Kidney (tissue), 22 donors: ENCODE measurements around the gene MAN2A1. TPM values are rescaled to one million over a fixed set of nuclear protein-coding genes. Genes with fewer than 3 reads are reported as not detected.

Experiments
- DNase-seq, 5 donors: peaks; one replicate each; pipeline ENCODE4 v3.0.0-alpha.2; 2013 to 2020
- FAIRE-seq: peaks from 2 replicates; lab custom pipeline; 2012; peaks lifted over from hg19 to GRCh38; lab: Jason Lieb, UNC
- H3K27ac ChIP-seq, 2 donors: one replicate each; pipeline ENCODE4 v1.7.0; 2013; ENCODE audit warnings: low read depth in 2 of 2, low read length in 2 of 2, inconsistent platforms in 1 of 2
- H3K27me3 ChIP-seq: one replicate; pipeline ENCODE4 v1.7.1; 2013; ENCODE audit warnings: low read length, inconsistent platforms; ENCODE audit not compliant: control insufficient read depth, insufficient read depth
- H3K36me3 ChIP-seq, 3 donors: one replicate each; pipeline versions ENCODE4 v1.7.0 to v1.7.1; 2013; ENCODE audit warnings: low read length in 3 of 3, control low read depth in 1 of 3, inconsistent platforms in 1 of 3; ENCODE audit not compliant: insufficient read depth in 3 of 3, control insufficient read depth in 2 of 3
- H3K4me1 ChIP-seq, 3 donors: one replicate each; pipeline versions ENCODE4 v1.7.0 to v1.7.1; 2013; ENCODE audit warnings: low read length in 3 of 3, inconsistent platforms in 1 of 3, low read depth in 1 of 3; ENCODE audit not compliant: control insufficient read depth in 2 of 3, insufficient read depth in 2 of 3
- H3K4me3 ChIP-seq, 3 donors: one replicate each; pipeline versions ENCODE4 v1.7.0 to v1.8.1; 2013; ENCODE audit warnings: low read length in 3 of 3, control low read depth in 1 of 3, inconsistent platforms in 1 of 3
- H3K9ac ChIP-seq, 3 donors: one replicate each; pipeline versions ENCODE4 v1.7.0 to v1.7.1; 2013; ENCODE audit warnings: low read length in 3 of 3, control low read depth in 1 of 3, inconsistent platforms in 1 of 3
- H3K9me3 ChIP-seq, 3 donors: one replicate each; pipeline versions ENCODE4 v1.7.0 to v1.7.1; 2013; ENCODE audit warnings: low read length in 3 of 3, control low read depth in 1 of 3, inconsistent platforms in 1 of 3; ENCODE audit not compliant: control insufficient read depth in 2 of 3, insufficient read depth in 1 of 3
- CTCF ChIP-seq: IDR thresholded peaks from 3 replicates; pipeline ENCODE4 v1.5.1; 2012; ENCODE audit warnings: mild to moderate bottlenecking, moderate library complexity, borderline replicate concordance; ENCODE audit not compliant: insufficient read depth; ENCODE audit errors: extremely low read depth
- intact Hi-C: fragments of 100-400 bp; cut with DNase I; formaldehyde crosslinking; loops from one replicate; pipeline ENCODE4 v1.11.1; 2022
- long read RNA-seq, 10 donors: library from polyadenylated mRNA in 1 of 10; unstranded in 1 of 10; transcript quantifications; one replicate each; pipeline ENCODE4 v2.0.0 and lab custom pipeline, GENCODE V29; 2021 to 2026
- polyA plus RNA-seq: library from polyadenylated mRNA; stranded (reverse); fragments of 350-450 nt; fragmentation: Illumina TruSeq; extraction: RNeasy Lipid Tissue Mini Kit (QIAGEN cat#74804); gene quantifications from one replicate; pipeline ENCODE4 v1.2.3, GENCODE V29; 2014; ENCODE audit warnings: low read depth, low replicate concordance; ENCODE audit not compliant: insufficient read depth
- total RNA-seq: library from RNA; stranded (reverse); fragmentation: NEBNext Ultra II Directional; extraction: Animal tissue kit (Norgen Biotek cat#: 25700); gene quantifications from one replicate; pipeline ENCODE4 v1.2.1, GENCODE V29; 2021
- donor health status: control.
- donor health status: control.
- donor health status: control.
- donor health status: control.
- donor health status: control.
- donor health status: DM: yes; HTN: yes; CAD: no.
- donor health status: Normal renal cell carcinoma (clear cell type).

MAN2A1 gene
- 69.9 TPM for total RNA-seq
- 12.7 TPM for polyA plus RNA-seq
- long read RNA-seq, donor 1, full-length matches to known transcripts, result 3 of 16 reads
- long read RNA-seq, donor 1, partial matches to known transcripts, result 13 of 16 reads
- long read RNA-seq, donor 1, other reads (novel, unspliced or antisense), result 0 of 16 reads
- long read RNA-seq, donor 2, partial matches to known transcripts, result 18 of 19 reads
- long read RNA-seq, donor 2, other reads (novel, unspliced or antisense), result 0 of 19 reads
- long read RNA-seq, donor 3, full-length matches to known transcripts, result 6 of 6 reads
- long read RNA-seq, donor 3, partial matches to known transcripts, result 0 of 6 reads
- long read RNA-seq, donor 3, other reads (novel, unspliced or antisense), result 0 of 6 reads
- long read RNA-seq, donor 4, full-length matches to known transcripts, result 5 of 5 reads
- long read RNA-seq, donor 4, partial matches to known transcripts, result 0 of 5 reads
- long read RNA-seq, donor 4, other reads (novel, unspliced or antisense), result 0 of 5 reads
- long read RNA-seq, donor 5, result 0 reads
- long read RNA-seq, donor 6, full-length matches to known transcripts, result 1 of 1 reads
- long read RNA-seq, donor 6, partial matches to known transcripts, result 0 of 1 reads
- long read RNA-seq, donor 6, other reads (novel, unspliced or antisense), result 0 of 1 reads
- long read RNA-seq, donor 7, full-length matches to known transcripts, result 23 of 35 reads
- long read RNA-seq, donor 7, partial matches to known transcripts, result 5 of 35 reads
- long read RNA-seq, donor 7, other reads (novel, unspliced or antisense), result 7 of 35 reads
- long read RNA-seq, donor 8, partial matches to known transcripts, result 5 of 5 reads
- long read RNA-seq, donor 8, other reads (novel, unspliced or antisense), result 0 of 5 reads
- long read RNA-seq, donor 9, full-length matches to known transcripts, result 1 of 1 reads
- long read RNA-seq, donor 9, partial matches to known transcripts, result 0 of 1 reads
- long read RNA-seq, donor 9, other reads (novel, unspliced or antisense), result 0 of 1 reads
- long read RNA-seq, donor 10, full-length matches to known transcripts, result 3 of 37 reads
- long read RNA-seq, donor 10, partial matches to known transcripts, result 34 of 37 reads
- long read RNA-seq, donor 10, other reads (novel, unspliced or antisense), result 0 of 37 reads

- Histone ChIP-seq H3K4me1 (peaks cover 0 to 14% (median 9%) of the 10 kb centered on the region in 3 donors), H3K9ac (peak within 1 kb of the TSS; percentile 78 to 95 (median 86)), H3K27ac (peak within 1 kb of the TSS; percentile 95 to 97), H3K36me3 (no peaks in the 10 kb centered on the region), H3K4me3 (peak within 1 kb of the TSS; percentile 79 to 92 (median 88)), H3K9me3 (peaks cover 0 to 3% (median 0%) of the 10 kb centered on the region in 3 donors), H3K27me3 (no peaks in the 10 kb centered on the region)
- FAIRE-seq (no peak), DNase-seq (peak; percentile 82 to 94 (median 87))
- intact Hi-C loops, result no loop called here
- no peak for TF ChIP-seq CTCF
These were observed at the start of gene MAN2A1 for GRCh38 chr5:109689740-109690241. TSS of gene MAN2A1 (plus strand) at chr5:109689927. CDS start at chr5:109690418, 491 bp downstream.

GRCh38 chr5:109640976-109641375 is 48.8 kb upstream of the MAN2A1 start:
- Histone ChIP-seq H3K27me3 (no peaks in the 10 kb centered on the region), H3K9me3 (no peaks in the 10 kb centered on the region), H3K9ac (no peak overlapping the region), H3K4me3 (no peak overlapping the region), H3K27ac (no peak overlapping the region), H3K4me1 (no peaks in the 10 kb centered on the region), H3K36me3 (no peaks in the 10 kb centered on the region)
- no peak for TF ChIP-seq CTCF
- no peak for FAIRE-seq
- intact Hi-C loops, result no loop called here
- no peak for DNase-seq

- no peak overlapping the region for H3K9ac ChIP-seq
- intact Hi-C loops, result no loop called here
- FAIRE-seq (no peak), DNase-seq (no peak)
- no peaks in the 10 kb centered on the region for H3K27me3 ChIP-seq
- no peaks in the 10 kb centered on the region for H3K4me1 ChIP-seq
- H3K27ac ChIP-seq, result no peak overlapping the region
- no peak for TF ChIP-seq CTCF
- H3K9me3 ChIP-seq, result no peaks in the 10 kb centered on the region
- no peaks in the 10 kb centered on the region for H3K36me3 ChIP-seq
- no peak overlapping the region for H3K4me3 ChIP-seq
These were observed 45.9 kb upstream of the MAN2A1 start for GRCh38 chr5:109643791-109644350.
